Tibial nerve (tissue), 3 donors: Measurements from ENCODE around the gene ZNF385B.

ENCODE experiments used
- POLR2A ChIP-seq, 2 donors: fragments of 450-650 bp; IDR thresholded peaks; one replicate each; pipeline ENCODE4 v1.6.1; 2017; ENCODE audit warnings: antibody characterized with exemption in 2 of 2, mild to moderate bottlenecking in 2 of 2, moderate library complexity in 2 of 2
- TF ChIP-seq, protein P1 (sequence below), 5 experiments: fragments of 200-600 bp in 3 of 5; fragments of 450-650 bp in 2 of 5; sonication (generic) in 3 of 5; IDR thresholded peaks; one replicate each; pipeline ENCODE4 v1.5.1; 2016 to 2019; ENCODE audit warnings: antibody characterized with exemption in 5 of 5, mild to moderate bottlenecking in 3 of 5, moderate library complexity in 2 of 5

- TF ChIP-seq, protein P1, sequence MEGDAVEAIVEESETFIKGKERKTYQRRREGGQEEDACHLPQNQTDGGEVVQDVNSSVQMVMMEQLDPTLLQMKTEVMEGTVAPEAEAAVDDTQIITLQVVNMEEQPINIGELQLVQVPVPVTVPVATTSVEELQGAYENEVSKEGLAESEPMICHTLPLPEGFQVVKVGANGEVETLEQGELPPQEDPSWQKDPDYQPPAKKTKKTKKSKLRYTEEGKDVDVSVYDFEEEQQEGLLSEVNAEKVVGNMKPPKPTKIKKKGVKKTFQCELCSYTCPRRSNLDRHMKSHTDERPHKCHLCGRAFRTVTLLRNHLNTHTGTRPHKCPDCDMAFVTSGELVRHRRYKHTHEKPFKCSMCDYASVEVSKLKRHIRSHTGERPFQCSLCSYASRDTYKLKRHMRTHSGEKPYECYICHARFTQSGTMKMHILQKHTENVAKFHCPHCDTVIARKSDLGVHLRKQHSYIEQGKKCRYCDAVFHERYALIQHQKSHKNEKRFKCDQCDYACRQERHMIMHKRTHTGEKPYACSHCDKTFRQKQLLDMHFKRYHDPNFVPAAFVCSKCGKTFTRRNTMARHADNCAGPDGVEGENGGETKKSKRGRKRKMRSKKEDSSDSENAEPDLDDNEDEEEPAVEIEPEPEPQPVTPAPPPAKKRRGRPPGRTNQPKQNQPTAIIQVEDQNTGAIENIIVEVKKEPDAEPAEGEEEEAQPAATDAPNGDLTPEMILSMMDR (IDR thresholded peaks at IDR 0.05): no peak
- no peak for TF ChIP-seq POLR2A (IDR thresholded peaks at IDR 0.05)
Observed at GRCh38 chr2:179424571-179424970, 436.8 kb downstream of the ZNF385B start.
